Fibroblast of lung (primary cell): ENCODE data around the gene CROCC. TPM values are rescaled to one million over a fixed set of nuclear protein-coding genes. Genes with fewer than 3 reads are reported as not detected.

Source experiments
- DNase-seq, 2 donors: peaks; one replicate each; pipeline versions ENCODE4 v3.0.0 to v3.0.0-alpha.2; 2010; ENCODE audit warnings: low read depth in 2 of 2
- H2AFZ ChIP-seq: 2 replicates; pipeline ENCODE4 v1.5.1; 2012; ENCODE audit warnings: low read length, control low read depth, inconsistent platforms
- H3K27ac ChIP-seq: 2 replicates; pipeline ENCODE4 v1.5.1; 2011; ENCODE audit warnings: low read length, control low read depth; ENCODE audit not compliant: insufficient read depth
- H3K27me3 ChIP-seq: 2 replicates; pipeline ENCODE4 v1.5.1; 2011; ENCODE audit warnings: mild to moderate bottlenecking, low read length; ENCODE audit not compliant: control insufficient read depth, insufficient read depth
- H3K36me3 ChIP-seq: 2 replicates; pipeline ENCODE4 v1.5.1; 2011; ENCODE audit warnings: low read length; ENCODE audit not compliant: control insufficient read depth, insufficient read depth
- H3K4me1 ChIP-seq: 2 replicates; pipeline ENCODE4 v1.5.1; 2011; ENCODE audit warnings: low read length; ENCODE audit not compliant: control insufficient read depth, insufficient read depth; ENCODE audit errors: extremely low read depth
- H3K4me2 ChIP-seq: 2 replicates; pipeline ENCODE4 v1.5.1; 2011; ENCODE audit warnings: low read length, control low read depth; ENCODE audit not compliant: insufficient read depth; ENCODE audit errors: extremely low read depth
- H3K4me3 ChIP-seq, 4 experiments: fragments of 200-600 bp in 1 of 4; sonication (generic) in 1 of 4; replicated peaks in 1 of 4; 2 replicates each; pipeline ENCODE4 v1.5.1; 2011 to 2016; ENCODE audit warnings: low read length in 4 of 4, low read depth in 3 of 4, mild to moderate bottlenecking in 3 of 4, control low read depth in 2 of 4, inconsistent platforms in 1 of 4, mixed read lengths in 1 of 4; ENCODE audit not compliant: insufficient read depth in 1 of 4; ENCODE audit errors: control extremely low read depth in 1 of 4
- H3K79me2 ChIP-seq: 2 replicates; pipeline ENCODE4 v1.5.1; 2012; ENCODE audit warnings: mild to moderate bottlenecking, low read length, inconsistent platforms; ENCODE audit not compliant: control insufficient read depth, insufficient read depth
- H3K9ac ChIP-seq: 2 replicates; pipeline ENCODE4 v1.5.1; 2011; ENCODE audit warnings: mild to moderate bottlenecking, low read length, control low read depth; ENCODE audit not compliant: insufficient read depth
- H3K9me3 ChIP-seq: 2 replicates; pipeline ENCODE4 v1.5.1; 2012; ENCODE audit warnings: low read depth, low read length; ENCODE audit not compliant: control insufficient read depth, insufficient read depth
- H4K20me1 ChIP-seq: 2 replicates; pipeline ENCODE4 v1.5.1; 2011; ENCODE audit warnings: low read length; ENCODE audit not compliant: control insufficient read depth, insufficient read depth; ENCODE audit errors: extremely low read depth
- CTCF ChIP-seq, 2 donors: IDR thresholded peaks in 1 of 2; conservative IDR thresholded peaks in 1 of 2; 1 replicate in 1 of 2; 2 replicates in 1 of 2; pipeline ENCODE4 v1.5.1; 2011 to 2012; ENCODE audit warnings: low read length in 2 of 2, control low read depth in 1 of 2, inconsistent platforms in 1 of 2, low read depth in 1 of 2, mild to moderate bottlenecking in 1 of 2
- EZH2 ChIP-seq: IDR thresholded peaks from 2 replicates; pipeline ENCODE4 v1.5.1; 2012; ENCODE audit warnings: low read length, control low read depth, mild to moderate bottlenecking; ENCODE audit errors: missing control alignments
- polyA plus RNA-seq, 2 donors: library from polyadenylated mRNA; depleted of rRNA in 1 of 2; stranded (reverse) in 1 of 2; unstranded in 1 of 2; fragments of >200 nt; gene quantifications; 2 replicates each; pipeline ENCODE4 v1.2.1, GENCODE V29; 2011 to 2012; ENCODE audit warnings: missing spikeins in 1 of 2
- total RNA-seq: library from RNA; depleted of rRNA; stranded (reverse); fragments of >200 nt; gene quantifications from 2 replicates; pipeline ENCODE4 v1.2.1, GENCODE V29; 2014

CROCC gene
- total and polyA plus RNA-seq, 2 donors (not counting 1 experiment from before 2014, with no cell fraction given), result 3.8 to 20.3 TPM

- peaks cover 4% of the 10 kb centered on the region for H3K36me3 ChIP-seq
- H3K79me2 ChIP-seq, result no peaks in the 10 kb centered on the region
- H3K4me2 ChIP-seq, result no peak overlapping the region
- H3K4me3 ChIP-seq, result no peak overlapping the region
- no peak overlapping the region for H2AFZ ChIP-seq
- H3K9ac ChIP-seq, result no peak overlapping the region
- H3K4me1 ChIP-seq, result peaks cover 3% of the 10 kb centered on the region
- no peak overlapping the region for H3K27ac ChIP-seq
- TF ChIP-seq CTCF (conservative IDR thresholded peaks at IDR 0.05 in 1 of 2, IDR thresholded peaks at IDR 0.05 in 1 of 2; ENCODE audit: low read depth in 1 of 2, low read length in 2 of 2) (no peak), EZH2 (no peak)
- no peaks in the 10 kb centered on the region for H3K9me3 ChIP-seq
- DNase-seq, result no peak
- H4K20me1 ChIP-seq, result no peaks in the 10 kb centered on the region
- H3K27me3 ChIP-seq, result no peaks in the 10 kb centered on the region
These were observed 46.2 kb downstream of the CROCC start for GRCh38 chr1:16967962-16968361.

- peaks cover 3% of the 10 kb centered on the region for H3K4me1 ChIP-seq
- H2AFZ ChIP-seq, result no peak overlapping the region
- no peak overlapping the region for H3K9ac ChIP-seq
- no peak overlapping the region for H3K27ac ChIP-seq
- H3K4me2 ChIP-seq, result no peak overlapping the region
- H3K9me3 ChIP-seq, result no peaks in the 10 kb centered on the region
- TF ChIP-seq CTCF (conservative IDR thresholded peaks at IDR 0.05 in 1 of 2, IDR thresholded peaks at IDR 0.05 in 1 of 2; ENCODE audit: low read depth in 1 of 2, low read length in 2 of 2) (no peak), EZH2 (no peak)
- no peak for DNase-seq
- H3K36me3 ChIP-seq, result peaks cover 4% of the 10 kb centered on the region
- H4K20me1 ChIP-seq, result no peaks in the 10 kb centered on the region
- no peaks in the 10 kb centered on the region for H3K79me2 ChIP-seq
- no peaks in the 10 kb centered on the region for H3K27me3 ChIP-seq
- H3K4me3 ChIP-seq, result no peak overlapping the region
These were observed 46.6 kb downstream of the CROCC start for GRCh38 chr1:16968372-16968771.

- H3K27ac ChIP-seq, result no peak overlapping the region
- no peak for TF ChIP-seq CTCF (conservative IDR thresholded peaks at IDR 0.05 in 1 of 2, IDR thresholded peaks at IDR 0.05 in 1 of 2; ENCODE audit: low read depth in 1 of 2, low read length in 2 of 2)
- TF ChIP-seq EZH2, result no peak
These were observed 47.4 kb downstream of the CROCC start for GRCh38 chr1:16969057-16969611.

More at GRCh38 chr1:16969057-16969611, 47.4 kb downstream of the CROCC start:
- DNase-seq, result no peak
- H2AFZ ChIP-seq, result no peak overlapping the region
- no peaks in the 10 kb centered on the region for H3K9me3 ChIP-seq
- no peak overlapping the region for H3K9ac ChIP-seq
- H3K36me3 ChIP-seq, result peaks cover 4% of the 10 kb centered on the region
- no peaks in the 10 kb centered on the region for H3K79me2 ChIP-seq
- H3K4me3 ChIP-seq, result no peak overlapping the region
- H3K27me3 ChIP-seq, result no peaks in the 10 kb centered on the region
- H3K4me2 ChIP-seq, result no peak overlapping the region
- H3K4me1 ChIP-seq, result peaks cover 3% of the 10 kb centered on the region
- no peaks in the 10 kb centered on the region for H4K20me1 ChIP-seq
